ENCODE measurements around the gene UIMC1.

GRCh38 chr5:176886336-176887251, 120.0 kb downstream of the UIMC1 start:
- TF ChIP-seq, protein P1, sequence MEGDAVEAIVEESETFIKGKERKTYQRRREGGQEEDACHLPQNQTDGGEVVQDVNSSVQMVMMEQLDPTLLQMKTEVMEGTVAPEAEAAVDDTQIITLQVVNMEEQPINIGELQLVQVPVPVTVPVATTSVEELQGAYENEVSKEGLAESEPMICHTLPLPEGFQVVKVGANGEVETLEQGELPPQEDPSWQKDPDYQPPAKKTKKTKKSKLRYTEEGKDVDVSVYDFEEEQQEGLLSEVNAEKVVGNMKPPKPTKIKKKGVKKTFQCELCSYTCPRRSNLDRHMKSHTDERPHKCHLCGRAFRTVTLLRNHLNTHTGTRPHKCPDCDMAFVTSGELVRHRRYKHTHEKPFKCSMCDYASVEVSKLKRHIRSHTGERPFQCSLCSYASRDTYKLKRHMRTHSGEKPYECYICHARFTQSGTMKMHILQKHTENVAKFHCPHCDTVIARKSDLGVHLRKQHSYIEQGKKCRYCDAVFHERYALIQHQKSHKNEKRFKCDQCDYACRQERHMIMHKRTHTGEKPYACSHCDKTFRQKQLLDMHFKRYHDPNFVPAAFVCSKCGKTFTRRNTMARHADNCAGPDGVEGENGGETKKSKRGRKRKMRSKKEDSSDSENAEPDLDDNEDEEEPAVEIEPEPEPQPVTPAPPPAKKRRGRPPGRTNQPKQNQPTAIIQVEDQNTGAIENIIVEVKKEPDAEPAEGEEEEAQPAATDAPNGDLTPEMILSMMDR (IDR thresholded peaks at IDR 0.05), result no peak
- no peak for TF ChIP-seq POLR2A (IDR thresholded peaks at IDR 0.05)

Measured in thyroid gland (tissue), 4 donors.